GM21360 (cell line): ENCODE measurements around the gene KRT222.

Experiments
- ATAC-seq: cut with Tn5 transposase; IDR thresholded peaks from one replicate; pipeline ENCODE4 v1.9.1; 2021; ENCODE audit warnings: mild to moderate bottlenecking, moderate library complexity; ENCODE audit not compliant: unreplicated experiment

The KRT222 gene

DNA sequence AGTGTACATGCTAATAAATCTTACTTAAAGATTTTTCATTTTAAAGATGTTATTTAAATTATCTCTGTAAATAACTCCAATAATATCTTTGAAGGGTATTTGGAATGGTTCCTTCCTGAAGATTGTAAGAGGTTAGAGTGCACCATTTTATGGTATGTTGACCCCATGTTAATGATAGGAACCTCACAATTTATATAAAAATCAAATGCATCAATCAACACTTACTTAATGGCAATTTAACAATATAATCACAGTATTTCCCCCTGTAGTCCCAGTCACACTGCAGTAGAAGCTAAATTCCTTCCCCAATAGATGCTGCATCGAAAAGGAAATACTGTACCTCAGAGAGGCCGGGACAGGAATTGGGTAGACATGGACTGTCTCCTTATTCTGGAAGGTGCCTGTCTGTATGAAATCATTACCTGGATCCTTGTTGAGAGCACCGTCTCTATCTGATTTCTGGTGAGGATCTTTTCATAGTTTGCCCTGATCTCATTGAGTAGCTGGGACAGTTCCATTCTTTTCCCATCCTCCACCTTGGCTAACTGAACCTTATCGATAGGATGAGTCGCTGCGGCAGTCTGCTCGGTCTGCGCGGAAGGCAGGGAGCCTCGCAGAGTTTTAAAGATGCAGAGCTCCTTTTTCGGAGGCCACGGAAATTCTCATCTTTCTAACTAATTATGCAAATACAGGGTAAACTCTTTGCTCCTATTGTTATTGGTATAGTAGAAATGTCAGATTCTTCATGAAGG lies at the start of gene KRT222:
Gene KRT222, minus strand, starts transcription at position 596 of the 752 bp plus-strand sequence. Its CDS starts 78 bp downstream, at position 518.
- no peak for ATAC-seq

DNA sequence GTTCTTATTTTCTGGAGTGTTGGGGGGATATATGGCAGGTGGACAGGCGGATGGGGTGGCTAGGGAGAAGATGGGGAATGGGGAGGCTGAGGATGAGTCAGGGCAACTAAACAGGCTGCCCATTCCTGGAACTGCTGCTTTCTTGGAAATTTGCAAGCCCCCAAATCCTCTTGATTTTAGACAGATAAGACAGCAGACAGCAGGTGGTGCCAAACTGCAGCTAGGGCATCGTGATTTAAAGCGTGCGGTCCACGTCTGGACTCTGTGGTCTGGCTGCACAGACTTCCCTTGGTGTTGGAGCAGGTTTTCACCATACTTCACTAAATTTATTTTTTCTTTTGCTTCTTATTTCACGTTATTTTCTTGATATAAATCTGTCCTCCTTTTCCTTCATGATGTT lies 49.5 kb upstream of the KRT222 start:
- no peak for ATAC-seq

DNA sequence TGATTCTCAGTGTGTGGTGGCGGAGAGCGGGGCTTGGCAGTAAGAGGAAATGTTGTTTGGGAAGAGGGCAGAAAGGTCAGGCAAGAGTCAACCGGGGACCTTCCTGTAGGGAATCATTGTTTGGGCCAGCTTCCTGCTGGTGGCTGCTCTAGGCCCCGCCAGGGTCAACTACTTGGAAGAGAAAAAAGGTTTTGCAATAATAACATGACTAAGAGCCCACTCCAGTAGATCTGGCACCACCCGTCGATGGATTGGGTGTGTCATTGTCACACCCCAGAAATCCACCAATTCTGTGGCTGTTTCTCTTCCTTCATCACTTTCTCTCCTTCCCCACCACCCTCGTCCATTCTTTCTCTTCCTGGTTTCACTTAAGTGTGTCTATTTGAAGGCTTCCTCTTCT lies 42.8 kb upstream of the KRT222 start:
- ATAC-seq: no peak

- no peak for ATAC-seq
Observed at GRCh38 chr17:40705584-40705983, 40.6 kb upstream of the KRT222 start.

- no peak for ATAC-seq
Observed at GRCh38 chr17:40703652-40704051, 38.7 kb upstream of the KRT222 start, which contains the start of gene KRT24. Gene KRT24 (minus strand): TSS chr17:40703752. CDS start chr17:40703693, 59 bp downstream.

GRCh38 chr17:40702271-40702670 lies 37.3 kb upstream of the KRT222 start:
- no peak for ATAC-seq

- no peak for ATAC-seq
Observed at GRCh38 chr17:40699853-40700252, 34.9 kb upstream of the KRT222 start.

DNA sequence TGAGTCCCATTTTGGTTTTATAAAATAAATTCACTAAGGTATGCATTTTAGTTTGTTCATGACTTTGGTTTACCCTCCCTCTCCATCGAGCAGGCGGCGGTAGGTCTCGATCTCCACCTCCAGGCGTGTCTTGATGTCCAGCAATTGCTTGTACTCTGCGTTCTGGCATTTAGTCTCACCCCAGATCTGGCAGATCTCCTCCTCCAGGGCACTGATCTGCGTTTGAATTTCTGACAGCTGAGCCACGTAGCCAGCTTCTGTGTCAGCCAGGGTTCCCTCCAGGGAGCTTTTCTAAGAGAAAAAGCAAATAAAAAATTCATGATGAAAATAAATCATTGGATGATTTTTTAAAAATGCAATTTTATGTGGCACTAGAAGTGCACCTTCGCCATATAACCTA lies 34.4 kb upstream of the KRT222 start:
- ATAC-seq: no peak

- no peak for ATAC-seq
Observed at GRCh38 chr17:40697297-40697696, 32.3 kb upstream of the KRT222 start.

DNA sequence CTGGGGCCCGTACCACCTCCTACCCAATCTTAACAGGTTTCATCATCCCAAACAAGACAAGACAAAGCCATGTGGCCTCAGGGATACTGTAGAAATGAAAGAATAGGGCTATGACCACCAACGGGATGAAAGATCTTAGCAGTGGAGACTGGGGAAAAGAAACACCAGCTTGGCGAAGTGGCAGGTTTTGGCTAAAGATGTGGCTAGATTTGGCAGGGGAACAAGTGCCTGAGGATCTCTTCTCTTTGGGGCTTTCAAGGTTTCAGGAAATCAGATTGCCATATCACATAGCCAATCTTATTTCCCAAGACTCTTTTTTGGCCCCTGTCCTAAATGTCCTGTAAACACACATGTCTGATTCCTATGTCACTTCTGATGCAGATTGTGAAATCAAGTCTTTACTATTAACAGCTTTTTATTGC lies 31.7 kb upstream of the KRT222 start:
- no peak for ATAC-seq

DNA sequence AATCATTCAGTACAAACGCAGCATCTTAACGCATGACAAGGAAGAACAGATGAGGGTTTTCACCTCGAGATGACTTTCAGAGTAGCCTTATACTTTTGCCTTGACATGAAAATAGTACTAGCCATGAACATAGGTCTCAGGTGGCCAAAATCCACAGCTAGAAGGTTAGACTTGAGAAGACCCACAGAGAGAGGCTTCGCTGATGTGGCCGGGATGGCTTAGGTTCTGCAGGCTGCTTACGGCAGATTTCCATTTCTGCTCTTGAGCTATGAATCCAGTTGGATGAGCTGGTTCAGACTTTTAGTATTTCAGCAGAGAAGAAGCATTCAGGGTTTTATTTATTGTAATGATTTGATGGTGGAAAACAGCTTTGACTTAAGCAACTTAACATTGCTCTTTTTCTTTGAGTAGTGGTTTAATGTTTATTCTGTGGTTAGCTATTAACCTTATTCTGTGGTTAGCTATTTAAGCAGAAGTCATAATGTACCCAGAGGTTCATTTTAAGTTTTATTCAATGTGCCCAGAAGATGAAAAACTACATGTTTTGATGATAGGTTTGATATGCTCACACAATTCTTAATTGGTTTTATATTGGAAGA lies 31.0 kb upstream of the KRT222 start:
- ATAC-seq: no peak

DNA sequence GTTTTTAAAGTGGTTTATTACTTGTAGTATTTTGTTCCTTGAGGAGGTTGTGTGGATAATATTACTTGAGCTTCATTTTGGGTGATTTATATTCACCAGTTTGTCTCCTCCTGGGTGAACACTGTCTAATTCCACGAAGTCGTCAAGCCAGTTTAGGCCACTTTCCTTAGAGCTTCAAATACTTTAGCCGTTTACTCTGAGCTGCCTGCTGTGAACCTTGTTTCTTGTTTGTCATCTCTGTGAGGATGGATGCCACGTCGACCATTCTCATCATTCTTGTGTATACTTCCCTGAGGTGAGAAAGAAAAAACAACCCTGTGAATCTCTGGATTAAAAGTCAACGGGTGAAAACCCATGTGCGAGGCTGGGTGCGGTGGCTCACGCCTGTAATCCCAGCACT lies 29.6 kb upstream of the KRT222 start:
- no peak for ATAC-seq

GRCh38 chr17:40687106-40687505 lies 22.1 kb upstream of the KRT222 start:
- ATAC-seq: no peak

DNA sequence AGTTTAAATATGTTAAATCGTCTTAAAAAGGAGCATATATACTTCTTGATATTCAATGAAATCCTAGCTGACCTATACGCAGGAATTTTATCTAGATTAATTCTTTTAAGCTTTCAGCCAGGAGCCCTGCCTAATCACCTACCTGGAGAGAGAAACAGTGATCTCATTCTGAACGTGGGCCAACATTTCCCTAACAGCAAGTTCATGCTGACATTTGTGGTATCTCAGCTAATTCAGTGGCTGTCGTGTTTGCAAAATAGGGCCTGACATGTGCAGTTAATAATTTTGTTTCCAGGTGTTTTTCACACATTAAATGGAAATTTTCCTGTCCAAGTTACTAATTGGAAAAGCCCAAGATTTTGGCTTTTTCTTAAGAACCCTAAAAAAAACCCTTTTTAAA lies 21.2 kb upstream of the KRT222 start:
- ATAC-seq: no peak

GRCh38 chr17:40680998-40681397 lies 16.0 kb upstream of the KRT222 start:
- no peak for ATAC-seq

DNA sequence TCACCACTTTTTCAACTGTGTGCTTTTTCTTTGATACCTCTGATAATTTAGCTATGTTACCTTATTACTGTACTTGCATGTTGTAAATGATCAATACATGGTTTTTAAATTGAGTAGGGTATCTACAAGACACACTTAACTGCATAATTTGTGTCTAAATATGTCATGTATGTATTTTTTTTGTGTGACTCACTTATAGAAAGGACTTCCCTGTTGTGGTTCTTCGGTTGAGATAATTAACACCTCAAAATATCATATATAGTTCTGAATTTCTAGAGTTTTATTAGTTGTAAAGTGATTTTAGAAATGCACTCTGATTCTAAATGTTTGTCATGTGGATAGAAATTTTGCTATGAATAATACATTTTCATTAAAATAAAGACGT lies 14.5 kb upstream of the KRT222 start:
- ATAC-seq: no peak

DNA sequence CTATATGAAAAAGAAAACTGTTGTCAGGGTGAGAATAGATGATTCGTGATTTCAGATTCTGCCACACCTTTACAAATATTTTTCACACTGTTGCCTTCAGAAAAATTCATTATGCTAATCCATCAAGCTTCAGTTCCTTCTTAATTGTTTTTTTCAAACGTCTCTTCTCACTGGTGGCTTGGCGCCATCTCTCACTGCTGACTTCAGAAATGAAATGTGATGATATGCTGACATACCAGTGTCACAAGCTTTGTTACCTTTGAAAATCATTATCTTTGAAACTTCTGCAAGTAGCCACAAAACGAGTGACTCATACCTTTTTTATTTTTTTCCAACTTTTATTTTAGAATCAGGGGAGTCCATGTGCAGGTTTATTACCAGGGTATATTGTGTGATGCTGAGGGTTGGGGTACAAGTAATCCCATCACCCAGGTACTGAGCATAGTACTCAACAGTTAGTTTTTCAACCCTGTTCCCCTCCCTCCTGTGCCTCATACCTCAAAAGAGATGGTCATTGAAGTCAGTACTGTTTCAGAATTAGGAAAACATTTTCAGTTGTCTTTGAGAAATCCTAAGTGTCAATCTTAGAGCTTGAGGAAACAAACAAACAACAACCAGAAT lies 14.0 kb upstream of the KRT222 start:
- no peak for ATAC-seq

- no peak for ATAC-seq
Observed at GRCh38 chr17:40675905-40676304, 10.9 kb upstream of the KRT222 start.

GRCh38 chr17:40672654-40673053 lies 7.7 kb upstream of the KRT222 start:
- ATAC-seq: no peak

DNA sequence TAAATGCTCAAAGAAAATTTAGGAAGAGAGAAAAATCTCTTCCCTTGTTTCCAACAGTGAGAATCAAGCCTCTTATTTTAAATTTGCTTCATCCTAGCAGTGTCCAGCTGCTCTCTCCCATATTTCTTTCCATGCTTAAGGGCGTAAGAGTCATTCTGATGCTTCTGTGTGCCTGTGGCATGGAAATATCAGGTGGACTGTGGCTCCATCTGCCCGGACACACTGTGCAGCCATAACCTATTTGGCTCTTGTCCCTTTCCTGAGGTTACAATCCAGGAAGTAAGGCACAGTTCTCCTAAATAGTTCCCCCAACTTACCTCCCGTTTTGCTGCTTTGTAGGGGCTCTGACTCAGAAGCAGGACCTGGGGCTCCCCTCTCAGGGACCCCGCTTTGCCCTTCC lies 6.3 kb upstream of the KRT222 start:
- no peak for ATAC-seq

DNA sequence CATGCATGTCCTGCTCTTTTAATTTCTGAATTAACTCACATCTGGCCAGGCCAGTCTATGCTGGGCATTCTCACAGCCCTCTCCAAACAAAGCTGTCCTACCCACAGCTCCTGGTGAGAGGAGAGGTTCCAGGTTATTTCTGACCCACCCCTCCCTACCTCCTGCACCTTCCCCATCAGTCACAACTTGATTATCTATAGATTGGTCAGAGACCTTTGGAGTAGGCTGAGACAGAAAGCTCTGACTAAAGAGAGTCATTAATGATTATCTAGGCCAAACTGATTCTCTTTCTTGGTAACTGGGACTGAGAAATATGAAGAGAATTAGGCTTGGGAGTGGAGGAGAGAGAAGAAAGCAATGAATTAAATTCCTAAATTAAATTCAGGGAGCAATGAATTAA lies 1.4 kb upstream of the KRT222 start:
- no peak for ATAC-seq

GRCh38 chr17:40663252-40663651 lies 1.7 kb downstream of the KRT222 start:
- ATAC-seq: no peak
